AG10803 (cell line): ENCODE data around the gene TOMM40L.

Experiments used
- DNase-seq: peaks from one replicate; pipeline ENCODE4 v3.0.0; 2010; ENCODE audit warnings: low read depth
- H3K4me3 ChIP-seq: 2 replicates; pipeline ENCODE4 v1.5.1; 2011; ENCODE audit warnings: mild to moderate bottlenecking, low read length, control low read depth
- TF ChIP-seq, protein P1 (sequence below): conservative IDR thresholded peaks from 2 replicates; pipeline ENCODE4 v1.5.1; 2011; ENCODE audit warnings: mild to moderate bottlenecking, low read length, control low read depth, inconsistent platforms

The TOMM40L gene

DNA sequence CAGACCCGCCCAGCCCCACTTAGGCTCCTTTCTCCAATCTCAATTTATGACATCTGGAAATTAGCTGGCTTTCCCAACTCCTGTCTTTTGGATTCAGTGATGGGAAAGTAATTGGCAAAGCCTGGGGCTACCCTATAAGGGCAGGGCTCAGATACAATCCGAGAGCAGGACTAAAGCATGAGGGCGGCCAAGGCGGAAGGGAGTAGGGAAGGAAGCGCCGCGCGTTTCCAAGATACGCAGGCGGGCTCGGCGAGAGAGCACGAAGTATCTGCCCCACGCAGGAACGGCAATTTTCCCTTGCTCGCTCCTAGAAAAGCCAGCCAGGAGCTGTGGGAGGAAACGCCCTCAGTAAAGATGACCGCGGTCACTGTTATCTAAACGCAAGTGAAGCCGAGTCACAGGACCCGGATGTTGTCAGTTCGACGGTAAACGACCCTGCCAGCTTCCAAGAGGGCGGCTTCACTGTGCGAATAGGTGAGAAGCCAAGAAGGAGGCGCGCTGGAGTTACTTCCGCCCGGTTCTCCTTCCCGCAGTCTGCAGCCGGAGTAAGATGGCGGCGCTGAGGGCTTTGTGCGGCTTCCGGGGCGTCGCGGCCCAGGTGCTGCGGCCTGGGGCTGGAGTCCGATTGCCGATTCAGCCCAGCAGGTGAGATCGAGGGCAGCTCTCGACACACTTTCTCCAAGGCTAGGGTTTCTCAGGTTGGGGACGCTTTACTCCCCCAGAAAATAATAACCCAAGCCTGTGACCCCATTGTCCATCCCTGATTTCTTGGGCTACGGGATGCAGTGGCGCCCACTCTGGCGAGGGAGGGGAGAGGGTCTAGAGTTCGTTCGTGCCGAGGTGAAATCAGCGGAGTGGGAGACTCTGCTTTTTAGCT is 23.8 kb upstream of the TOMM40L start, which contains the start of gene NDUFS2:
TSS of gene NDUFS2 (plus strand) at position 532 of the 877 bp plus-strand sequence. CDS start at position 551, 19 bp downstream.
- TF ChIP-seq, protein P1, sequence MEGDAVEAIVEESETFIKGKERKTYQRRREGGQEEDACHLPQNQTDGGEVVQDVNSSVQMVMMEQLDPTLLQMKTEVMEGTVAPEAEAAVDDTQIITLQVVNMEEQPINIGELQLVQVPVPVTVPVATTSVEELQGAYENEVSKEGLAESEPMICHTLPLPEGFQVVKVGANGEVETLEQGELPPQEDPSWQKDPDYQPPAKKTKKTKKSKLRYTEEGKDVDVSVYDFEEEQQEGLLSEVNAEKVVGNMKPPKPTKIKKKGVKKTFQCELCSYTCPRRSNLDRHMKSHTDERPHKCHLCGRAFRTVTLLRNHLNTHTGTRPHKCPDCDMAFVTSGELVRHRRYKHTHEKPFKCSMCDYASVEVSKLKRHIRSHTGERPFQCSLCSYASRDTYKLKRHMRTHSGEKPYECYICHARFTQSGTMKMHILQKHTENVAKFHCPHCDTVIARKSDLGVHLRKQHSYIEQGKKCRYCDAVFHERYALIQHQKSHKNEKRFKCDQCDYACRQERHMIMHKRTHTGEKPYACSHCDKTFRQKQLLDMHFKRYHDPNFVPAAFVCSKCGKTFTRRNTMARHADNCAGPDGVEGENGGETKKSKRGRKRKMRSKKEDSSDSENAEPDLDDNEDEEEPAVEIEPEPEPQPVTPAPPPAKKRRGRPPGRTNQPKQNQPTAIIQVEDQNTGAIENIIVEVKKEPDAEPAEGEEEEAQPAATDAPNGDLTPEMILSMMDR, result peak; percentile 33
- peak within 1 kb of the TSS; percentile 66 for H3K4me3 ChIP-seq
- DNase-seq, result peak; percentile 99

DNA sequence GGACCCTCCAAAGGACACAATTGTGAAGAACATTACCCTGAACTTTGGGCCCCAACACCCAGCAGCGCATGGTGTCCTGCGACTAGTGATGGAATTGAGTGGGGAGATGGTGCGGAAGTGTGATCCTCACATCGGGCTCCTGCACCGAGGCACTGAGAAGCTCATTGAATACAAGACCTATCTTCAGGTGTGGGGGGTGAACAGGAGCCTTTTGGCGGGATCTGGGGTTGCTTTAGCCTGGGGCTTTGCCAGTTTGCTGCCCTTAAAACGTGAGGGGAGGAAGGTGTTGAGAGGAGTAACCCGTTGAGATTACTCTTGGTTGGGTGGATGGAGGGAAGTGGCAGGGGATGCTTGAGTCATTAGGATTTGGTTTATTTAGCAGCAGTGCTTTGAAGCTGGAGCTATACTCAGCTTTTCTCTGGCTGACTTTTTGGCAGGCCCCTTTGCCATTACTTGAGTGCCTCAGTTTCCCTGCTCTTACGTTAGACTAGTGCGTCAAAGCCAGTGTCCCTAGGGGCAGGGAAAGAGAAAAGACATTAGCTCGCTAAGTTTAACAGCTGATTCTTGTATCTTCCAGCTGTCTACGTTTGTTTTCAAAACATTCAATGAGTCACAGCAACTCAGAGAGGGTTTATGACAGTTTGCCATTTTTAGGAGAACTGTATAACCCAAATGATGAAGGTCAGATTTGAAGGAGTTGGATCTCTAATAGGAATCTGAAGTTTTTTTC is 19.3 kb upstream of the TOMM40L start:
- no peak for DNase-seq
- TF ChIP-seq, protein P1, result no peak
- no peak overlapping the region for H3K4me3 ChIP-seq

DNA sequence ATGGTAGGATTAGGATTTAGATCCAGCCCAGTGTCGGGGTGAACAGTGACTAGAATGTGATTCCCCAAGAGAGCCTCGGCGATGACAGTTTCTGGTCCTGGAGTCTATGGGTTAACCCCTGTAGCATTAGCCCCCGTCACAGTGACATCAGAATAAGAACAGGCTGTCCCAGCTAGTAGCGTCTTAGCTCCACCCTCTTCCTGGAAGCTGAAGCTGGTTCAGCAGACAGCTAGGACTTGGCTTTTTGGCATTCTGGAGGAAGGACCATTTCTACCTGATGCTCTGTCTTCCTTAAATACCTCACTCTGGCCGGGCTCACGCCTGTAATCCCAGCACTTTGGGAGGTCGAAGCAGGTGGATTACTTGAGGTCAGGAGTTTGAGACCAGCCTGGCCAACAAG is 18.7 kb upstream of the TOMM40L start:
- no peak for DNase-seq
- TF ChIP-seq, protein P1, result no peak
- H3K4me3 ChIP-seq, result no peak overlapping the region

DNA sequence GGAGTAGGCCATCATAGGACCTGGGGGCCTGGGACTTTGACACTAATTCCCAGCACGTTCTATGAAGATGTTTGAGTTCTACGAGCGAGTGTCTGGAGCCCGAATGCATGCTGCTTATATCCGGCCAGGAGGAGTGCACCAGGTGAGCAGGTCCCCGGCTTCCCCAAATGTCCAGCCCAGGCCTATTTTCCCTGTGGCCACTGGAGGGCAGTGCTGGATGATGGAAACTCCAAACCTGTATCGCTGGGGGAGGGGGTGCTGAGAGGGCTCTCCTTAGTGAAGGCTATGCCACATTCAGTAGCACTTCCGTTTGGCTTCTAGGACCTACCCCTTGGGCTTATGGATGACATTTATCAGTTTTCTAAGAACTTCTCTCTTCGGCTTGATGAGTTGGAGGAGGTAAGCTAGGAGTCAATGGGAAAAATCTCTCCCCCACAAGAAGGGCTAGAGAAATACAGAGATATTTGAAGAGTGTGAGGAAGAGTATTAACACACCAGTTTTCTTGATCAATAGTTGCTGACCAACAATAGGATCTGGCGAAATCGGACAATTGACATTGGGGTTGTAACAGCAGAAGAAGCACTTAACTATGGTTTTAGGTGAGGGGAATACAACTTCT is 16.0 kb upstream of the TOMM40L start:
- no peak overlapping the region for H3K4me3 ChIP-seq
- TF ChIP-seq, protein P1, result peak; percentile 92
- DNase-seq, result peak; percentile 63

DNA sequence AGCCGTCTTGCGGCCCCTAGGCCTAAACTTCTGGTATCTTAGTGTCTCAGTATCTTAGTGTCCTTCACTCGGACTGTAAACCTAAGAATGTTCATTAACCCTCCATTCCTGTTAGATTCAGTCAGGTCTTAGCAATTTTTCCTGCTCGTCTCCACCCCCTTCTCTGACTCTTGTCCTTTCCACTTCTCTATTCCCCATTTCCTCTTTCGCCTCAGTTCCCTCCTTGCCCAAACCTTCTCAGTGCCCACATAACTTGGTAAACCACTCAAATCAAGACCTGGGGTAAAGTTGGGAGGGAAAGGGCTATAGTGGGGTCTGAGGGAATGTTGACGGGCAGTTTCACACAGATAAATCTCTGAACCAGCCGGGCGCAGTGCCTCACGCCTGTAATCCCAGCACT is 11.5 kb upstream of the TOMM40L start:
- H3K4me3 ChIP-seq, result no peak overlapping the region
- no peak for DNase-seq
- TF ChIP-seq, protein P1, result no peak

DNA sequence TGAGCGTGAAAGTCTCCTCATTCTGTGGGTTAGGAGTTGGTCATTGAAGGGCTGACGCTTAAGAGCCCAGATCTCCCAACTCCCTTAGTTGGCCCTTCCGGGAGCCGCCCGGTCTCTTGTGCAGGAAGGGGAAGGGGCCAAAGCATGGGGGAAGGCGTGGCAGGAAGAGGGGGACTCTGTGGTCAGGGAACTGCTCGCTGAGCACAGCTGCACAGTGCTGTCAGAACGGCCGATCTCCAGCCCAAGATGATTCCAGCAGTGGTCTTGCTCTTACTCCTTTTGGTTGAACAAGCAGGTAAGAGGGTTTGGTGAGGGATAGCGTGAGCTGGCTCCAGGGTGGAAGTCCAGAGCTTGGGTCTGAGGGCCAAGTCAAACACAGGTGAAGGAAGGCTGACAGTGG is 10.8 kb upstream of the TOMM40L start, which contains the start of gene FCER1G:
TSS of gene FCER1G (plus strand) at position 220 of the 400 bp plus-strand sequence. CDS start at position 247, 27 bp downstream.
- TF ChIP-seq, protein P1, result no peak
- no peak within 1 kb of the TSS for H3K4me3 ChIP-seq

More for the DNA sequence above, 10.8 kb upstream of the TOMM40L start, which contains the start of gene FCER1G:
- no peak for DNase-seq
